GM13977 (cell line): ENCODE measurements around the gene IGF1.

Source experiments
- DNase-seq: peaks from one replicate; pipeline ENCODE4 v3.0.0; 2012; ENCODE audit warnings: low spot score
- in situ Hi-C: fragments of 300-500 bp; cut with MboI; formaldehyde crosslinking; loops from one replicate; pipeline ENCODE4 v1.12.0; 2022; ENCODE audit warnings: low sequenced_read_pairs, low pct_unique_long_range_greater_than_20kb, mixed read lengths, inconsistent platforms; ENCODE audit not compliant: unreplicated experiment
- TF ChIP-seq, protein P1 (sequence below): IDR thresholded peaks from 2 replicates; pipeline ENCODE4 v1.5.1; 2012; ENCODE audit warnings: mild to moderate bottlenecking, control low read depth; ENCODE audit not compliant: insufficient read depth; ENCODE audit errors: extremely low read depth, missing control alignments

The IGF1 gene

DNA sequence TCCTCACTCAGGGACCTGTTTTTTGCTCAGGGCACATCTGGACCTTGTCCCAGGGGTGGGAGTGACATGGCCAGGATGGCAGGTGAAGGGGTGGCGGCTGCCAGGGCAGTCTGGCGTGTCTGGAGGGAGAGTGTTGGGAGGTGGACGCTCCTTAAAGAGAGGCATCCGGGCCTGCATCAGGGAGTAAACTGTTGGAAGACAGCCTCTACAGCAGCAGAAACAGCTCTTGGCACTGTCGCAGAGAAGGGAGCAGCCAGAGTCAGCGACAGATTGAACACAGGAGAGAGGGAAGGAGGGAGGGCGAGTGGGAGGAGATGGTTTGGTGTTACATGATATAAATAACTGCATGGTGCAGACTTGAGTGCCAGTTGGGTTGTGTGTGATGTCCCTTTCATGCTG lies 52.8 kb downstream of the IGF1 start:
- TF ChIP-seq, protein P1, sequence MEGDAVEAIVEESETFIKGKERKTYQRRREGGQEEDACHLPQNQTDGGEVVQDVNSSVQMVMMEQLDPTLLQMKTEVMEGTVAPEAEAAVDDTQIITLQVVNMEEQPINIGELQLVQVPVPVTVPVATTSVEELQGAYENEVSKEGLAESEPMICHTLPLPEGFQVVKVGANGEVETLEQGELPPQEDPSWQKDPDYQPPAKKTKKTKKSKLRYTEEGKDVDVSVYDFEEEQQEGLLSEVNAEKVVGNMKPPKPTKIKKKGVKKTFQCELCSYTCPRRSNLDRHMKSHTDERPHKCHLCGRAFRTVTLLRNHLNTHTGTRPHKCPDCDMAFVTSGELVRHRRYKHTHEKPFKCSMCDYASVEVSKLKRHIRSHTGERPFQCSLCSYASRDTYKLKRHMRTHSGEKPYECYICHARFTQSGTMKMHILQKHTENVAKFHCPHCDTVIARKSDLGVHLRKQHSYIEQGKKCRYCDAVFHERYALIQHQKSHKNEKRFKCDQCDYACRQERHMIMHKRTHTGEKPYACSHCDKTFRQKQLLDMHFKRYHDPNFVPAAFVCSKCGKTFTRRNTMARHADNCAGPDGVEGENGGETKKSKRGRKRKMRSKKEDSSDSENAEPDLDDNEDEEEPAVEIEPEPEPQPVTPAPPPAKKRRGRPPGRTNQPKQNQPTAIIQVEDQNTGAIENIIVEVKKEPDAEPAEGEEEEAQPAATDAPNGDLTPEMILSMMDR, result no peak
- in situ Hi-C loops, result no loop called here
- DNase-seq, result no peak

DNA sequence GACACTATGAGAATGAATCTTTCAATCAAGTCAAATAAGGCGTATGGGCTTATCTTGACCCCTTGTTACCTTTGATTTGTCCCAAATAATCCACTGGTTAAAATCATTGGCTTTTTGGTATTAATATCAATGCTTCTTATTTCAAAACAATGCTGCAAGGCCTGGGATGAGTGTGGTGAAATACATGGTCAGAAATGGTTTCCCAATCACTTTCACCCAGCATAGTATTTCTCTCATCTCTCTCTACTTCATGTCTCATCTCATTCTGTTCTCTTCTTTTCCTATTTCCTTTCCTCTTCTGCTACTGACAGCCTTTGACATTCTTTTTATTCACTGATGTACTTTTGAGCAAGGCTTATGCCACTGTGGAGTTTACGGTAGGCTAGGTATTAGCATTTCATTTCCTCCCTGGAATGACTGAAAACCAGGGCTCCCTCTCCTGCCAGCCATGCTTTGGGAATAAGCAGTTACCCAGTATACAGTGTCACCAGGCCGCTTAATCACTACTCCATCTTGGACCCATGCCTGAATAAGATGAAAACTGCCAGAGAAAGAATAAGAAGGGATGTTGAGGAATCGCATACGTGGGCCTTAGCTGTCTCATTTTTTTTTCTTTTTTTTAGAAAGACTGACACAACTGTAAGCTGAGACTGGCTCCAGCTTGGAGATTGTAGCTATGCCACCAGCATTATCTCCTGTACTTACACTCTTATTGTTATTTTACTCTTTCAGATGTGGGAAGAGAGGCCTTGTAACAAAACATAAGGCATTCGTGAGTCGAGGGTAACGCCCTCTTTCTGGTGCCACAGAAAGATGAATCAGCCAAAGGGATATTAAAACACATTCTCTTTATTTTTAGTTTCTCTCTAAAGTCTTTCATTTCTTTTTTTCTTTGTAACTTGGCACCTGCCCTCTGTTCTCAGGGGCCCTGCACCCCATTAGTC lies 53.5 kb downstream of the IGF1 start:
- no peak for DNase-seq
- in situ Hi-C loops, result no loop called here
- TF ChIP-seq, protein P1, result no peak

DNA sequence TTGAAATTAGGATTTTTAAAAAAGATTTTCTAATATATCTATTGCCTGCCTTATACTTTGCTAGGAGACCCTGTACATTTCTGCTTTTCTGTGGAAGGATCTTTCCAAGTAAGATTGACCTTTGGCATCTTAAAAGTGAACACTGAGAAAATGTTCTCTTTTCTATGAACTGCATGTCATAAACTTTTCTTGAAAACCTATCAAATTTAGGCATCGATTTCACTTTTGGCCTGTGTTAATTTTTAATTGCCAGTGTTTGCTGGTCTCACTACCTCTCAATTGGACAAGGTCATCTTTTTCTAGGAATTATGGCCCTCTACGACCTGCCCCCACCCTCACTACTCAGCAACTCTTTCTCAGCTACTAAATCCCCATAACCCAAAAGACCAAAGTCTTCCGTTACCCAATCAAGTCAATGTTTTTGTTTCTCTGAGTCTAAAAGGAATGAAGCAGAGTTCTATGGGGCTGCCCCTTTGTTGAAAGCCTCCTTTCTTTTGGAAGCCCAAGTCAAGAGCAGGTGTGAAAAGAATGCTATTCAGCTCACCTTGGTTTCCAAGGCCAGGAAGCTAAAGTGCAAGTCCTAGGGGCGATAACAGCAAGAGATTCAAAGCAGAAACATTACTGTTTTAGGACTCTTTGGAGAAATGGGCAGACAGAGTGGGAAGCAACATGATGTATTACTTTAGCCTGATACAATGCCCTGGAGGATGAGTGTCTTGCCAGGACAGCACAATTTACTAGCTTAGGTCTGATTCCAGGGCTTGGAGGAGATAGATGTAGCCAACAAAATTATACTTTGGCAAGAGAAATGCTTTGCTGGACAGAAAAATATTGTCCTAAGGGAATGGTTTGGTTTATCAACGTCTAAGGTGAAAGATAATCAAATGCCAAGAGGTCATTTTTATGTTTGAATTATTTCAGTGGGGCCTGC lies 55.0 kb downstream of the IGF1 start:
- in situ Hi-C loops, result no loop called here
- DNase-seq, result no peak
- TF ChIP-seq, protein P1, result no peak

DNA sequence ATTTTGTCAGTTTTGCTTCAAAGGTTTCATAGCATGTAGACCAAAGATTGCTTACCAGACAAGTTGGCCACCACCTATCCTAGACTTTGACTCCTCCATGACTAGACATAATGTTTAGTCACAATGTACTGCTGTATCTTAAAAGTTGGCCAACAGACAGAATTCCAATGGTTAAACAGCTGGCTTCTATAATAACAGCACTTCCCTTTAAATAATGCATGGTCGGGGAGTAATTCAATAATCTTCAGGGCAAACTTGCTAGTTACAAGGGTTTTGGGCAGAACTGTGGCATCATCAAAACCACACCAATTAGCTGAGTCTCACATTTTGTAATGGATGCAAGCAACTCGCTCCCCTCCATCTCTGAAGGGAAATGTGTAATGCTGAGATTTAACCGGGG lies 56.9 kb downstream of the IGF1 start:
- DNase-seq, result no peak
- TF ChIP-seq, protein P1, result no peak
- in situ Hi-C loops, result no loop called here

DNA sequence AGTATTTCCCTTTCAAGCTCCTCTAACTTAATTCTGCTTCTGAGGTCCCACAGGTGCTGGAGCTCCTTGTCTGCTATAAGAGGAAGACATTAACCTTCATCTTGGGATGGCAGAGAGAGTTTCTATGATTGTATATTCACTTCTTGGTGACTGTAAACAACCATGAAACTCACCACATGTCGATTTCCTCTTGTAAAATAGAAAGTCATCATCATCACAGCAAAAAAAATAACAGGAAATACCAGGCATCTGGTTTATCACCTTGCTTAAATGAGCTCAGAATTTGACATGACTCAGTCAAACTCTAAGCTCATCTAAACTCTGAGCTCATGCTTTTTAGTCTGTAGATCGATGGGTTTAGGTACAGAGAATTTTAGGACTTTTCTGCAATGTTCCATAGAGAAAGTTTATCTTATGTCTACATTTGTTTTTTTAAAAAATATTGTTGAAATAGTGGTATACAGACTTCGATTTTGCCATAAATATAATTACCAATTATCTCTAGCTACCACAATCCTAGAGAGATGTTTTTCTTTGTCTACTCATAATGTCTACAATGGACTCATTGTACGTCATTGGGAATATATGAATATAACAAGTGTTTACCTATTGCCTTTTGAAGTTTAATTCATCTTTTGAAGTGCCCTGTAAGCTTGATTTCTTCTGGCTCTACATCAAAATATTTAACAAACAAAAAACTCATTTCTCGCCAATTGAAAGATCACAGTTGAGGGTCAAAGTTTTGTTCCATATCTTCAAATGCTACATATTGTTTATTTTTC lies 58.4 kb downstream of the IGF1 start:
- in situ Hi-C loops, result no loop called here
- no peak for DNase-seq
- TF ChIP-seq, protein P1, result no peak

DNA sequence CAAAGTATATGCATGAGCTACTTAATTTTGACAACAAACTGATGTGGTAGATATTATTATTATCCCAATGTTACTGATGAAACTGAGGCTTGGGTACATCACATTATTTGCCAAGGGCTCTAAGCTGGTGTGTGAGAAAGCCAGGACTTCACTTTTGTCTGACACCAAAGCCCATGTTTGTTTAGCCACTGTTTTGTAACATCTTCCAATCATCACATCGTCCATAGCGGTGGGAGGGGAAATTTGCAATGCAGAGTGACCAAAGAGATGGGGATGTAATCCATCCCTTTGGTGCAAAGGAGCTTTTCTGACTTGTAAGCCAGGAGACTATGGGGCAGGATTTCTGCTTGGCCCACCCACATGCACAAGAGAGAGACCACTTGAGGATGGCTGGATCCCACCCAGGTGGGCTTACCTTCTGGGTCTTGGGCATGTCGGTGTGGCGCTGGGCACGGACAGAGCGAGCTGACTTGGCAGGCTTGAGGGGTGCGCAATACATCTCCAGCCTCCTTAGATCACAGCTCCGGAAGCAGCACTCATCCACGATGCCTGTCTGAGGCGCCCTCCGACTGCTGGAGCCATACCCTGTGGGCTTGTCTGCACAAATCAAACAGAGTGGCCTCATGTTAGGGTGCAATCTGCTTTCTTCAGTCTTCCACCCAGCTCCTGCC lies 61.1 kb downstream of the IGF1 start:
- TF ChIP-seq, protein P1, result no peak
- in situ Hi-C loops, result no loop called here
- no peak for DNase-seq
